Activated CD8-positive, alpha-beta memory T cell treated with anti-CD3 and anti-CD28 coated beads, Interleukin-2, amount 50 U/mL, for 1 hour (primary cell): ENCODE measurements around the gene RGS19.
"Not testable (repeated sequence)": the region's sequence is repeated elsewhere in the genome, so short reads cannot be mapped to it uniquely, and the experiment has no call there.

Source experiments
- DNase-seq: peaks from one replicate; pipeline ENCODE4 v3.0.0-alpha.2; 2020; ENCODE audit errors: extremely low read depth

RGS19 gene, protein sequence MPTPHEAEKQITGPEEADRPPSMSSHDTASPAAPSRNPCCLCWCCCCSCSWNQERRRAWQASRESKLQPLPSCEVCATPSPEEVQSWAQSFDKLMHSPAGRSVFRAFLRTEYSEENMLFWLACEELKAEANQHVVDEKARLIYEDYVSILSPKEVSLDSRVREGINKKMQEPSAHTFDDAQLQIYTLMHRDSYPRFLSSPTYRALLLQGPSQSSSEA

DNA sequence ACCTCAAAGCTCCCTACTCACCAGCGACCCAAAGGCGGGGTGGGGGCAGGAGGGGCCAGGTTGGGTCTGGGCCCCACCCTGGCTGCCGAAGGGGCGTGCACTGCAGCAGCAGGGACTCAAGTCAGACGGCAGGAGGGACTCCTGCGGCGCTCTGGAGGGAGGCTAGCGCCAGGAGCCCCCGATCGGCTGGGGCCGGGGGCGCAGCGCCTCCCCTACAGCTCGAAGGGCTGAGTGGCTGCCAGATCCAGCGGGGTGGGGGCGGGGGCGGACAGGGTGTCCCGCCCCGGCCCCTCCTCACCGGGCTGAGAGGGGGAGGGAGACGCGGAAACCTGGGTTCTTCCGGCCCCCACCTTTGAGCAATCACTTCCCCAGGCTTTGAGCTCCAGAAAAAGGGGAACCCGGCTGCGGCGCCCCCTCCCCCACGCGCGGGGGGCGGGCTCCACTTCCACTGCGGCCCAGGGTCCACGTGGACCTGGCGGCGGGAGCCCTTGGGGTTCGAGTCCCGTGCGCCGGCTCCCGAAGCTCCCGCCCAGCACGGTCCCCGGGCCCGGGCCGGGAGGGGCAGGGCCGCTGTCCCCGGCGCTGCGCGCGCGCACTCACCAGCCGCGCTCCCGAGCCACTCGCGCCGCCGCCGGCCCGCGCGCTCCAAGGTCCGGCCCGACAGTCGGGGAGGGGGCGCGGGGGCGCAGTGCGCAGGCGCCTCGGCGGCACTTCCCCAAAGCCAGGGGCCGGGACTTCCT, at the start of gene RGS19:
Gene RGS19 (minus strand): TSS at position 246 of the 740 bp plus-strand sequence. CDS start 2,632 bp downstream, outside the sequence.
- no peak for DNase-seq

DNA sequence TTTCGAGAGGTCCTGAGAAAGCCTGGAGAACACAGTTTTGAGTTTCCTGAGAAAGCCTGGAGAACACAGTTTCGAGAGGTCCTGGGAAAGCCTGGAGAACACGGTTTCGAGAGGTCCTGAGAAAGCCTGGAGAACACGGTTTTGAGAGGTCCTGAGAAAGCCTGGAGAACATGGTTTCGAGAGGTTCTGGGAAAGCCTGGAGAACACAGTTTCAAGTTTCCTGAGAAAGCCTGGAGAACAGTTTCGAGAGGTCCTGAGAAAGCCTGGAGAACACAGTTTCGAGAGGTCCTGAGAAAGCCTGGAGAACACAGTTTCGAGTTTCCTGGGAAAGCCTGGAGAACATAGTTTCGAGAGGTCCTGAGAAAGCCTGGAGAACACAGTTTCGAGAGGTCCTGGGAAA, 44.2 kb upstream of the RGS19 start:
- DNase-seq = not testable (repeated sequence)

DNA sequence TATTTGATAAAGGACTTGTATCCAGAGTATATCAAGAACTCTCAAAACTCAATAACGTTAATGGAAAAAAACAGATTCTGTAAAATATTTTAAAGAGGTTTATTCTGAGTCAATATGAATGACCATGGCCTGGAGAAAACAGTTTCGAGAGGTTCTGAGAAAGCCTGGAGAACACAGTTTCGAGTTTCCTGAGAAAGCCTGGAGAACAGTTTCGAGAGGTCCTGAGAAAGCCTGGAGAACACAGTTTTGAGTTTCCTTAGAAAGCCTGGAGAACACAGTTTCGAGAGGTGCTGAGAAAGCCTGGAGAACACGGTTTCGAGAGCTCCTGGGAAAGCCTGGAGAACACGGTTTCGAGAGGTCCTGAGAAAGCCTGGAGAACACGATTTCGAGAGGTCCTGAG, 43.6 kb upstream of the RGS19 start:
- not testable (repeated sequence) for DNase-seq

DNA sequence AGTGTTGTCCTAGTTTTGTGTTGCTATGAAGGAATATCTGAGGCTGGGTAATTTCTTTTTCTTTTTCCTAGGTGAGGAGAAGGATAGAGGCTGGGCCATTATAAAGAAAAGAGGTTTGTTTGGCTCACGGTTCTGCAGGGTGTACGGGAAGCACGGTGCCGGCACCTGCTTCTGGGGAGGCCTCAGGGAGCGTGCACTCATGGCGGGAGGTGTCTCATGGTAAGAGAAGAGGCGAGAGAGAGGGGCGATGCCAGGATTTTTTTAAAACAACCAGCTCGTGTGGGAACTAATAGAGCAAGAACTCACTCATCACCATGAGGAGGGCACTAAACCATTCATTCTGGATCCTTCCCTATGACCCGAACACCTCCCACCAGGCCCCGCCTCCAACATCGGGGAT, 42.3 kb upstream of the RGS19 start:
- DNase-seq = no peak

DNA sequence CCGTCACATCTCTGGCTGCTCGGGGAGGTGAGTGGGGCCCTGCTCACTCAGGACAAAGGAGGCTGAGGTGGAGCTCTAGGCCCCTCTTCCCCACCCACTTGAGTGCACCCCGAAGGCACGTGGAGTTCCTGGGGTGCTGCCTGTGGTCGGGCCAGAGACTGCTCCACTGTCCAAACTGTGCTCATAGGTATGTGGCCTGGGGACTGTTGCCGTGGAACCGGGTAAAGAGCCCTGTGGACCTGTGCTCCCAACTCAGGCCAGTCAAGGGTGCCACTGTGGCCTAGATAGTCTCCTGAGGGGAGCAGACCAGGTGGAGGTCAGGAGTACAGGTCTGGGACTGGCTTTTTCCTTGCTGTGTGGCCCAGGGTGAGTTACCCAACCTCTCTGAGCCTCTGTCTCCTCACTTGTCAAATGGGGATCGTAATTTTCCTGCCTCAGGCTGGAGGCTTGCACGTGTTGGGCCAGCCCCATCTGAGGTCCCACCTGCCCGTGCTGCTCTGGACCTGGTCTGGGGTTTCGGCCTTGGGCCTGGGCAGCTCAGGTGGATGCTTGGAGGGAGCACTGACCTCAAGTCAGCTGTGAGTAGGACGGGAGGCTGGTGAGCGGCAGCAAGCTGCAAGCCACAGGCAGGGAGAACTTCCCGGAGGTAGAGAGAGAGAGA, 40.5 kb upstream of the RGS19 start:
- DNase-seq = no peak

DNA sequence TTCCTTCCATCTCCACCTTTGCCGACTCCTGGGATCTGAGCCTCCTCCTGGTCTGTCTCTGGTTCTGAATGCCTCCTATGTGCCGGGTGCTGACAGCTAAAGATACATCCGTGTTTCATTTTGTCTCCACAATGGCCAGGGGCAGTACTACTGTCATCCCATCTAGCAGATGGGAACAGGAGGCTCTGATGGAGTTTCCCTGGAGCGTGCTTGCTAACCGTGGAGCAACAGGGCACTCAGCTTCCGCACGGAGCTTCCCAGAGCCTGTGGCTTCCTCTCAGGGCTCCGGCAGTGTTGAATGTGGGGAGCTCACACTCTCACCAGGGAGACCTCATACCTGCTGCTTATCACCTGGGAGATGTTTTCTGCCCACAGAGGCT, 40.0 kb upstream of the RGS19 start:
- DNase-seq = no peak

DNA sequence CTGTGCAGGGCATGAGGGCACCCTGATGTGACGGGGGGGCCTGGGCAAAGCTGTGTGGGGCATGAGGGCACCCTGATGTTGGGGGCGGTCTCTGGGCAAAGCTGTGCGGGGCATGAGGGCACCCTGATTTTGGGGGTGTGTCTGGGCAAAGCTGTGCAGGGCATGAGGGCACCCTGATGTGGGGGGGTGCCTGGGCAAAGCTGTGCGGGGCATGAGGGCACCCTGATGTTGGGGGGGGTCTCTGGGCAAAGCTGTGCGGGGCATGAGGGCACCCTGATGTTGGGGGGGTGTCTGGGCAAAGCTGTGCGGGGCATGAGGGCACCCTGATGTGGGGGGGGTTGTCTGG, 38.1 kb upstream of the RGS19 start:
- not testable (repeated sequence) for DNase-seq

DNA sequence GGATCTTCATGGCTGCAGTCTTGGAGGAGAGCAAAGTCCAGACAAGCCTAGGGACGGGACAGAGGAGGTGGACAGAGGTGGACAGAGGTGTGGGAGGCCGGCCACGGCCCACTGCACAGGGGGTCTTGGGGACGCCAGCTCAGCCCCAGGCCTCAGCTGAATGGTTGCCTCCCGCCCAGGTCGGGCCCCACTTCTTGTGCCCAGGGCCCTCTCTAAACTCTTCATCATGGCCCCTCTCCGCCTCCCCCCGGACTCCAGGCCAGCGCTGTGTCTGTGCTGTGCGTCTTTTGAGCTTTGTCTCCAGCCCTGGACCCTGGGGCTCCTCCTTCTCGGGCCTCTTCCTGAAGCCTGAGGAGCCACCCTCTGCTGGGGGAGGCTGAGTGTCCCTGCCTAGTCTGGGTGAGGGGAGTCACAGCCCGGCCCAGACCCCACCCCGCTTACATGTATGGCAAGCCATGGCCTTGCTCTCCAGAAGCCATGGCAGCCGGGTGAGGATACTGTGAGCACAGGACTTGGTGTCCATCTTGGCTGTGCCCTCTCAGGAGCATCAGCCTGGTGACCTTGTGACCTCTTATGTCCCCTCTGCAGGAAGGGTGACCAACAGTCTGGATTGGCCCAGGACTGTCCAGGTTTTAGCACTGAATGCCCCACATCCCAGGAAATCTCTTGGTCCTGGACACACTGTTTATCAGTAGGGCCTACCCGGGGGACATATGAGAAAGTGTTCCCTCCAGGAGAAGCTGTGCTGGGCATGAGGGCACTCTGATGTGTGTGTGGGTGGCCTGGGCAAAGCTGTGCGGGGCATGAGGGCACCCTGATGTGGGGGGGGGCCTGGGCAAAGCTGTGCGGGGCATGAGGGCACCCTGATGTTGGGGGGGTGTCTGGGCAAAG, 37.5 kb upstream of the RGS19 start:
- DNase-seq = no peak

DNA sequence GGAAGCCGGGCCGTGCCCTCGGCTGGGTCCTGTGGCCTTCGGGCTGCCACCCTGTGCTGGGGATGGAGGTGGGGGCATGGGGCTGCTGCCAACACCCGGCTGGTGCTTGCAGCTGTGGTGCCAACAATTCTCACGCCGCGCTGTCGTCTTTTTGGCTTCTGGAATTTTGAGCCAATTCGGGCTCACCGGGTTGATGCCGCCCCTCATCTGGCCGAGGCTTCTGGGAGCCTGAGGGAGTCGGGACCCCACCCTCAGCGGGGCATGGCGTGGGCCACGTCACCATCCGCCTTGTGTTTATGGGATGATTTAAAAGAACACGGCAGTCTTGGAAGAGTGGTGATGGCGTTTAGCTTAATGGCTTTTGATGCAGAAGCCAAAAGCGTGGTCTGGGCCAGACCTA, 36.7 kb upstream of the RGS19 start:
- no peak for DNase-seq

DNA sequence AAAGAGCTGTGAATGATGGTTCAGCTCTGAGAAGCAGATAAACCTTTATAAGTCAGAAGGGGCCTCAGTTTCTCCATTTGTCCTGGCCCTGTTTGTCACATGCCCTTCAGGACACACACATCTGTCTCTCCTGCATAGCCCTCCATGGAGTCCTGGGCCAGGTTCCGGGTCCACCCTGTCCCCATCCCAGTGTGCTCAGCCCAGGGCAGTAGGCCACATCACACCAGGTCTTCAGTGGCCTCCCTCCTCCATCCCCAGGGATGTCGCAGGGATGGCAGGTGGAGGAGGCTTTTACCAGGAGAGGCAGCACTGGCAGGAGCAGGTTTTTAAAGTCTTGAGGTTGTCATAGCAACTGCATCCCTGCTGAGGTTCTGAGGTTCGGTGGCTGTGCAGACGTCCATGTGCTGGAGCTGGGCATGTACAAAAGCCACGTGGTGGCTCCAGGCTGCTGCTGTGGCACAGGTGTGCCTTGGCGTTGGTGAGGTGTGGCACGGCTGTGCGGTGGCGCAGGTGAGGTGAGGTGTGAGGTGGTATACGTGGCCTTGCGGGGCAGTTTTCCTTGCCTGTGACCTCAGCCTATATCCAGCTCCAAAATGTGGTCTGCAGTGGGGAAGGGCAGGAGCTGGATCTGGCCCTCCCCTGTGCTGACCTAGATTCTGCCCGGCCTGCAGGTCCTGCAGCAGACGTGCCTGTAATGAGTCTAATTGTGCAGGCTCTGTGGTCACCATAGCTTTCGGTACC, 36.0 kb upstream of the RGS19 start:
- no peak for DNase-seq

DNA sequence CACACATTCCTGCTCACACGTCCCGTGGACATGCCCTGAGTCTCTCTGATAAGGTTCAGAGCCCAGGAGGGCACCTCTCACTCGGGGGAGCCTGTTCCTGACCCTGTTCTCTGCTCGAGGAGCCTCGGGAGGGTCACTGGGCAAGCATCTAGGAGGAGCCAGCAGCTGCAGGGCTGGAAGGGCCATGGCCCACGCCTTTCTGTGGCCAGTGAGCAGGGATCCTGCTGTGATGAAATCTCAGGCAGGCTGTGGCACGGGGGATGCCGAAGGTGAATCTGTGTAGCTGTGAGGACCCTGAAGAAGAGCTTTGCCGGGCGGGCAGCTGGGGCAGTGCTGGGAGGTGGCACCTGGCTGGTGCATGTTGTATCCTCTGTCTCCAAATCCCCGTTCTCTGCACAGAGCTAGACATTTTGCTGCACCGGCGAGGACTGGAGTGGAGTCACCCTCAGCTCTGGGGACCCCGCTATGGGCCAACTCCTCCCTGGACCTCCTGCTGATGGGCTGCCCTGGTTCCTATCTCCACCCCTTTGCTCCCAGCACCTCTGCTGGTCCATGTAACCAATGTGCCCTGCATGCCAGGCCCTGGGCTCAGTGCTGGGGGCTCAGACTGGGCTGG, 35.1 kb upstream of the RGS19 start:
- DNase-seq = no peak

DNA sequence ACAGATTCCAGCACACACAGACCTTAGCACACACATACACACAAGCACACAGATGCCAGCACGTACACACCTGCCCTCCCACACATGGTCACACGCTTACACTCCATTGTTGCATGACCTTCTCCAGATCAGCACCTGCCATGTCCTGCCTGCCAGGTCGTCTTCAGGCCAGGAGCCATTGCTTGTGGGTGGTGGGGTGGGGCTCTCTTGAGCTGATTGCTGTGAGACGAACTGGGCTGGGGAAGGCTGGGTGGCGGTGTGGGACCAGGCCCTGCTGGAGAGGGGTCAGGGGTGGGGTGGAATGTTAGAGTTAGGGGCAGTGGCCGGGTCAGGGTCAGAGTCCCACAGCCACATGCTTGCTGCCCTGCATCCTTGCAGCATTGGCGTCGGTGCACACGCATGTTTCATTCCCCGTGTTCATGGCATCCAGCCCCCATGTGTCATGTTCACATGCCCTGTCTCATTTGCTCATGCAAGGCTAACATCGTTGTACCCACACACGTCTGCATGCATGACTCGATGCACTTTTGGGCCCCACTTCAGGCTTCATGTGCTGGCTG, 34.6 kb upstream of the RGS19 start:
- DNase-seq = no peak

DNA sequence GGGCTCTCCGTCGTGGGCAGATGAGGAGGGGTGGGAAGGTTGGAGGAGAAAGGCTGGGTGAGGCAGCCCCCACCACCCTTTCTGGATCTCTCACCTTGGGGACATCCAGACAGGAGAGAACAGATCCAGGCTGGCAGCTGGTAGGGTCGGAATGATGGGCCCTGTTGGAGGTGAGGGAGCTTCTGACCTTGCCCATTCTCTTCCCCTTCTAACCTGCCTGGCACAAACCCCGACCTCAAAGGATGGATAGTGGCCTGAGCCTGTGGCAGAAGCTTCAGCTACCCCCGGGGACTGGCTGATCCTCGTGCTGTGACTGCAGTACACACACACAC, 34.1 kb upstream of the RGS19 start:
- no peak for DNase-seq

DNA sequence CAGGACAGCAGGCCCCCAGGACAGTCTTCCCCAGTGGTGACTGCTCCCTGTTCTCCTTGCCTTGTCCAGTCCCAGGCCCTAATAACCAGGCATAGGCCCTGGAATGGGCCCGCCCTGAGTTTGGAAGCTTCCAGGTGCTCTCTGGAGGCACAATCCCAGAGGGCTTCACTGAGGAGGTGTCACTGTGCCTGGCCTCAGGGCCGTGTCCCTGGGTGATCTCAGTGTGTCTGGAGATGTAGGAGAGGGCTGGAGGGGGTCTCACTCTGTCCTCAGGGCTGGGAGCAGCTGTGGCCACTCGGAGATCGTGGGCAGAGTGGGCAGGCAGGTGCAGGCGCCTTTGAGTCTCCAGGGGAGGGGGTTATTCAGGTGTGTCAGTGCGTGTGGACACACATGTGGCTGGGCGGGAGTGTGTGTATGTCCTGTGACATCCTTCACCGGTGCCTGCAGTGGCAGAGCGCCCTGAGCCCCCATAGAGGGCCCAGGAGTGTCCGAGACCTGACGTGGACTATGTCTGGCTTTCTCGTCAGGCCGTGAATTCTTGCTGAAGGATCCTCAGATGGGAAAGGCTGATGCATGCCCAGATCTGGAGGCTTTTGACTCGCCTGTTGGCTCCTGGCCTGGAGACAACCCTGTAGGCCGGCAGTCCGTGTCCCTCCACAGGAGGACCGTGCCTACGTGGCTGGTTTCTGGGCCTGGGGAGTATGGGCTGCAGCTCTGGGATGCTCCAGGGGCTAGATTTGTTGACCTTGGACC, 33.5 kb upstream of the RGS19 start:
- no peak for DNase-seq

DNA sequence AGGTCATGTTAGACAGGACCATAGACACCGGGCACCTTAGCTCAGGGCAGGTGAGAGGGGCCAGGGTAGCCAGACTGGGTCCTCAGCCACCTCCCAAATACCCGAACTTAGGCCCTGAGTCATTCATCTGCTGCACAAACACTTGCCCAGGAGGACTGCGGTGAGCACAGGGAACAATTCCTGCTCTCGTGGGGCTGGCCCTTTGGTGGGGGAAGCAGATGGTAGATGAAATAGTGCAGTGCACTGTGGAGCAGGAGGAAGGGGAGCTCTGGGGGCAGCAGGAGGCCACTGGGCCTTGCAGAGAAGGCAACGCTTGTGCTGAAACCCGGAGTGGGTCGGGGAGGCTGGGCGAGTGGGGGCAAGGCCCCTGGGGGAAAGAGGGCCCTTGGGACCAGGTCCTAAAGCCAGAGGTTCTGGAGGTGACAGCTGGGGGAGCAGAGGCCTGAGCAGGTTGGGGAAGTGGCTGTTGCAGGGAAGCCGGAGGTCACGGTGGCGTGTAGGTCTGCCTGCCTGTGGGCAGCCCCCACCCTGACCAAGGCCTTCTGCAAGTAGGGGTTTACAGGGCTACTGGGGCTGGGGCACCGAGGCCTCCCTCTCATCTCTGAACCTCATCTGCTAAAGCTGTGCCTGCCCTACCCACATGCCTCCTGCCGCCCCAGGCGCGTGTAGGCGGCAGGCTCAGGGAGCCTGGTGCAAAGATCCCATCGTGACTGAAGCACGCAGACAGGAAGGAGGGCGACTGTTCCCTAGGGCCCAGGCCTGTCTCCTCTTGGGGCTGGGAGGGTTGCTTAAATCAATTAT, 32.7 kb upstream of the RGS19 start:
- DNase-seq = no peak

DNA sequence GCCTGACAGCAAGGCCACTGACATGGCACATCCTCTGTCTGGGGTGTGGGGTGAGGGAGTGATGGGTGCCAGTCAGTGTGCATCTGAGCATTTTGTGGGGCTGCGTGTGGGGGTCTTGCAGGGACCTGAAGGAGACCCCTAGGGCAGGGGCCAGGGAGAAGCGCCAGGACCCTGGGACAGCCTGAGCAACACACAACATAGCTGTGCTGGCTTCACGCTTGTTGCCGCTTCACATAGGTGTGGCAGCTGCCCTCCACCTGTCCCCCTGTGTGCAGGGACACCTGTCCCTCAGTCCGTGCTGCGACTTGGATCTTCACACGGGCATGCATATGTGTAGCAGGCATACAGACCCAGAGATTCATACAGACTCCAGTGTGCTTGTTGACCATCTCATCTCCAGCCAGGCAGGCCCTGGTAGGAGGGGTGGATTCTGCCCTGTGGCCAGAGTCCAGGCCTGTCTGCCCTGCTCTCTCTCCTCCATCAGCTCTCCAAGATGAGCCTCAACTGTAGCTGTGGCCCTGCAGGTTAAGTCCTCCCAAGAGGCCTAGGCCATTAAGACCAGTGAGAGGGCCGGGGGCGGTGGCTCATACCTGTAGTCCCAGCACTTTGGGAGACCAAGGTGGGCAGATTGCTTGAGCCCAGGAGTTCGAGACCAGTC, 31.2 kb upstream of the RGS19 start:
- no peak for DNase-seq

DNA sequence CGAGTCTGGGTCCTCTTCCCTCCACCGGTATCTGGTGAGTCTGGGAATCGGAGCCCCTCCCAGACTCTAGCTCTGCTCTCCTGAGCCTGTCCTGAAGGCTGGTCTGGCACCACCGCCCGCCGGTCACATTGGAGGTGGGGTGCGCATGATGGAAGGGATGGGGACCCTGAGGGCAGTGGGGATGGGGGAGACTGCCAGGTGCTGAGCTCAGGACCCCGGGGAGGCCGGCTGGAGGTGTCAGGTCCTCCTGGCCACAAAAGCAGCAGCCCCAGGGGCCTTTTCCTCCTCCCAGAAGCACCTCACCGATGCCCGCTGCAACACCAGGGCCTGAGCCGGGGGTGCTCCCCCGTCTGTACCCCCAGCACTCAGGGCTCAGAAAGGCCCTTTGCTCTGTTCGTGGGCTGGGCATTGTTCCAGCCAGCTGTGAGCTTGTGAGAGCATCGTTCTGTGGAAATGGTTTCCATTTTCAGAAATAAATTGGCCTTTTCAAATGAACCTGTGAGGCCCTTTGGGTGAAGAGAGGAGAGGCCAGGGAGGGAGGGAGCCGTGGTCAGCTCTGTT, 30.6 kb upstream of the RGS19 start:
- DNase-seq = no peak
